Adrenal gland (tissue), 12 donors: ENCODE measurements around the gene TPSG1. TPM values are rescaled to one million over a fixed set of nuclear protein-coding genes. Genes with fewer than 3 reads are reported as not detected.

Source experiments
- DNase-seq, 7 donors: peaks; one replicate each; pipeline ENCODE4 v3.0.0-alpha.2; 2019 to 2020
- H3K27ac ChIP-seq, 5 donors: fragments of 200-600 bp; sonication (generic) in 4 of 5; 1 replicate in 3 of 5; 2 replicates in 2 of 5; pipeline versions ENCODE4 v1.5.1 to v1.8.0; 2016 to 2020; ENCODE audit warnings: mild to moderate bottlenecking in 1 of 5
- H3K27me3 ChIP-seq: fragments of 200-600 bp; 2 replicates; pipeline ENCODE4 v1.8.0; 2021
- H3K36me3 ChIP-seq, 2 donors: fragments of 200-600 bp; replicated peaks in 1 of 2; 1 replicate in 1 of 2; 2 replicates in 1 of 2; pipeline versions ENCODE4 v1.5.1 to v1.8.0; 2018 to 2022
- H3K4me1 ChIP-seq, 2 donors: fragments of 200-600 bp; replicated peaks in 1 of 2; 1 replicate in 1 of 2; 2 replicates in 1 of 2; pipeline versions ENCODE4 v1.5.1 to v1.8.0; 2018 to 2021
- H3K4me3 ChIP-seq, 4 donors: fragments of 200-600 bp; sonication (generic) in 3 of 4; one replicate each; pipeline ENCODE4 v1.5.1; 2016 to 2018
- H3K9me3 ChIP-seq, 3 donors: fragments of 200-600 bp; sonication (generic) in 1 of 3; replicated peaks in 1 of 3; 1 replicate in 2 of 3; 2 replicates in 1 of 3; pipeline versions ENCODE4 v1.5.1 to v1.8.0; 2016 to 2021
- CTCF ChIP-seq, 6 experiments: fragments of 450-650 bp in 4 of 6; fragments of 200-600 bp in 2 of 6; sonication (generic) in 1 of 6; IDR thresholded peaks; 1 replicate in 5 of 6; 2 replicates in 1 of 6; pipeline versions ENCODE4 v1.5.1 to v1.8.0; 2016 to 2021; ENCODE audit warnings: antibody characterized with exemption in 6 of 6, mild to moderate bottlenecking in 2 of 6, moderate library complexity in 1 of 6
- POLR2A ChIP-seq, 2 donors: fragments of 450-650 bp; IDR thresholded peaks; one replicate each; pipeline ENCODE4 v1.6.1; 2017; ENCODE audit warnings: antibody characterized with exemption in 2 of 2, mild to moderate bottlenecking in 2 of 2, moderate library complexity in 1 of 2
- WGBS, 4 donors: extraction: QIAGEN DNeasy Blood & Tissue Kit in 2 of 4; methylation state at CpG; one replicate each; pipeline versions ENCODE4 v1.1.5 to v1.1.7; 2013 to 2017; 5-methylcytosine and 5-hydroxymethylcytosine counted together
- intact Hi-C, 2 donors: fragments of 100-400 bp; cut with DNase I; formaldehyde crosslinking; loops; one replicate each; pipeline versions ENCODE4 v1.14.1 to v1.15.0; 2022 to 2023
- polyA plus RNA-seq, 3 donors: library from polyadenylated mRNA; stranded (reverse); fragments of 200-250 nt in 2 of 3; fragments of 350-450 nt in 1 of 3; fragmentation: Illumina TruSeq in 1 of 3; extraction: RNeasy Lipid Tissue Mini Kit (QIAGEN cat#74804) in 1 of 3; gene quantifications; one replicate each; pipeline ENCODE4 v1.2.3, GENCODE V29; 2013 to 2014
- total RNA-seq, 9 donors: library from RNA; depleted of rRNA in 4 of 9; stranded (reverse); fragments of >200 nt in 4 of 9; fragments of 120-200 nt in 1 of 9; fragmentation: NEBNext Ultra II Directional in 1 of 9; extraction: Animal tissue kit (Norgen Biotek cat#: 25700) in 1 of 9; gene quantifications; one replicate each; pipeline versions ENCODE4 v1.1.0 to v1.2.4, GENCODE V29; 2013 to 2023
- donor health status: healthy with polysubstance abuse.
- donor health status: Bipolar disorder and iron deficiency.
- donor health status: DM: yes; HTN: yes; CAD: no.
- donor health status: DM: no; HTN: no; CAD: no.
- donor health status: DM: no; HTN: no; CAD: no.
- donor health status: DM: yes; HTN: yes; CAD: no.

TPSG1 gene
- total and polyA plus RNA-seq, 12 donors = 0.18 to 5.5 (median 0.34) TPM; not detected in 7

GRCh38 chr16:1184980-1185379, 40.1 kb downstream of the TPSG1 start:
- Histone ChIP-seq H3K9me3 (no peaks in the 10 kb centered on the region), H3K27ac (no peak overlapping the region), H3K27me3 (no peaks in the 10 kb centered on the region), H3K4me1 (peaks cover 12 to 24% of the 10 kb centered on the region in 2 donors), H3K4me3 (no peak overlapping the region), H3K36me3 (no peaks in the 10 kb centered on the region)
- DNase-seq = no peak
- TF ChIP-seq CTCF (IDR thresholded peaks at IDR 0.05) (no peak), POLR2A (IDR thresholded peaks at IDR 0.05) (no peak)
- intact Hi-C loops = no loop called here
- 92 to 98% (median 97%) methylated on average over 18 of the region's 18 CpGs for WGBS, 4 donors

GRCh38 chr16:1184156-1184868, 40.8 kb downstream of the TPSG1 start:
- intact Hi-C loops = no loop called here
- no peaks in the 10 kb centered on the region for H3K36me3 ChIP-seq
- H3K27me3 ChIP-seq = no peaks in the 10 kb centered on the region
- 80 to 89% (median 85%) methylated on average over 10 to 26 of the region's 26 CpGs for WGBS, 4 donors
- H3K4me3 ChIP-seq = no peak overlapping the region
- TF ChIP-seq CTCF (IDR thresholded peaks at IDR 0.05) = no peak
- no peak for TF ChIP-seq POLR2A (IDR thresholded peaks at IDR 0.05)
- H3K27ac ChIP-seq = no peak overlapping the region
- no peak for DNase-seq
- peaks cover 12 to 24% of the 10 kb centered on the region in 2 donors for H3K4me1 ChIP-seq
- H3K9me3 ChIP-seq = no peaks in the 10 kb centered on the region

- DNase-seq = peak; percentile 51 to 79 (median 59)
- Histone ChIP-seq H3K4me3 (no peak overlapping the region), H3K4me1 (peaks cover 12 to 24% of the 10 kb centered on the region in 2 donors), H3K36me3 (no peaks in the 10 kb centered on the region), H3K27me3 (no peaks in the 10 kb centered on the region), H3K9me3 (no peaks in the 10 kb centered on the region), H3K27ac (peak overlapping the region in 3 of 5 donors; percentile 13 to 67 (median 66))
- no peak for TF ChIP-seq POLR2A (IDR thresholded peaks at IDR 0.05)
- TF ChIP-seq CTCF (IDR thresholded peaks at IDR 0.05) = no peak
- 42 to 55% (median 47%) methylated on average over 16 to 44 of the region's 45 CpGs for WGBS, 4 donors
- intact Hi-C loops = no loop called here
Measured at GRCh38 chr16:1182950-1183907, 41.8 kb downstream of the TPSG1 start.

- H3K4me3 ChIP-seq = peak overlapping the region in 1 of 4 donors; percentile 18
Measured at GRCh38 chr16:1182316-1182671, 42.8 kb downstream of the TPSG1 start.

More at GRCh38 chr16:1182316-1182671, 42.8 kb downstream of the TPSG1 start:
- no peaks in the 10 kb centered on the region for H3K9me3 ChIP-seq
- TF ChIP-seq POLR2A (IDR thresholded peaks at IDR 0.05) (no peak), CTCF (IDR thresholded peaks at IDR 0.05) (no peak)
- 13 to 40% (median 20%) methylated on average over 1 to 19 of the region's 19 CpGs for WGBS, 4 donors
- peak; percentile 84 to 91 (median 89) for DNase-seq
- H3K36me3 ChIP-seq = no peaks in the 10 kb centered on the region
- H3K27ac ChIP-seq = peak overlapping the region in 3 of 5 donors; percentile 19 to 78 (median 66)
- H3K27me3 ChIP-seq = no peaks in the 10 kb centered on the region
- peaks cover 12 to 24% of the 10 kb centered on the region in 2 donors for H3K4me1 ChIP-seq
- intact Hi-C loops = no loop called here
